Stomach (tissue), 4 donors: ENCODE measurements around the gene TRIM16.
"Not testable (repeated sequence)": the region's sequence is repeated elsewhere in the genome, so short reads cannot be mapped to it uniquely, and the experiment has no call there.

Experiments used
- EP300 ChIP-seq: sonication (generic); formaldehyde crosslinking; IDR thresholded peaks from one replicate; pipeline ENCODE4 v1.6.1; 2017; ENCODE audit warnings: antibody characterized with exemption
- POLR2A ChIP-seq, 4 donors: fragments of 450-650 bp; IDR thresholded peaks; one replicate each; pipeline ENCODE4 v1.6.1; 2016; ENCODE audit warnings: antibody characterized with exemption in 4 of 4, control low read depth in 2 of 4, mild to moderate bottlenecking in 1 of 4, moderate library complexity in 1 of 4
- POLR2AphosphoS5 ChIP-seq, 3 donors: sonication (generic); formaldehyde crosslinking; IDR thresholded peaks; one replicate each; pipeline ENCODE4 v1.6.1; 2016; ENCODE audit warnings: antibody characterized with exemption in 3 of 3
- TF ChIP-seq, protein P1 (sequence below), 7 experiments: fragments of 450-650 bp in 4 of 7; fragments of 200-600 bp in 3 of 7; sonication (generic) in 3 of 7; IDR thresholded peaks; one replicate each; pipeline ENCODE4 v1.5.1; 2016 to 2019; ENCODE audit warnings: antibody characterized with exemption in 7 of 7, control low read depth in 2 of 7, mild to moderate bottlenecking in 1 of 7

DNA sequence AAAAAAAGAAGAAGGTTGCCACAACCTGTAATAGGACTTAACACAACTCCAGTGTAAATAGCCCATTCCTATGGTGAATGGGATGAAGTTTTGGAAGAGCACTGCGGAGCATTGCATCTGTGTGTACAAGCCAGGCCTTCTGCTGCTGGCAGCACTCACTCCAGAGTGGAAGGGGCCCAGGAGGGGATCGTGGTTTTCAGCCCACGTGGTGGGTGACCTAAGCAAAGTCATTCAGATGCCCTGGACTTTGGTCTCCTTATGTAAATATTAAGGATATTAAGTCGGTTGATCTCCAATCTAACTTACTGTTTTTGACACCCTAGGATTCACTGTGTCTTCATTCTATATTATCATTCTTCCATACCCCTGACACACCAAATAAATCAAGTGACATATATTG lies 67.3 kb downstream of the TRIM16 start:
- TF ChIP-seq EP300; POLR2AphosphoS5 (IDR thresholded peaks at IDR 0.05); POLR2A (IDR thresholded peaks at IDR 0.05): not testable (repeated sequence)
- TF ChIP-seq, protein P1, sequence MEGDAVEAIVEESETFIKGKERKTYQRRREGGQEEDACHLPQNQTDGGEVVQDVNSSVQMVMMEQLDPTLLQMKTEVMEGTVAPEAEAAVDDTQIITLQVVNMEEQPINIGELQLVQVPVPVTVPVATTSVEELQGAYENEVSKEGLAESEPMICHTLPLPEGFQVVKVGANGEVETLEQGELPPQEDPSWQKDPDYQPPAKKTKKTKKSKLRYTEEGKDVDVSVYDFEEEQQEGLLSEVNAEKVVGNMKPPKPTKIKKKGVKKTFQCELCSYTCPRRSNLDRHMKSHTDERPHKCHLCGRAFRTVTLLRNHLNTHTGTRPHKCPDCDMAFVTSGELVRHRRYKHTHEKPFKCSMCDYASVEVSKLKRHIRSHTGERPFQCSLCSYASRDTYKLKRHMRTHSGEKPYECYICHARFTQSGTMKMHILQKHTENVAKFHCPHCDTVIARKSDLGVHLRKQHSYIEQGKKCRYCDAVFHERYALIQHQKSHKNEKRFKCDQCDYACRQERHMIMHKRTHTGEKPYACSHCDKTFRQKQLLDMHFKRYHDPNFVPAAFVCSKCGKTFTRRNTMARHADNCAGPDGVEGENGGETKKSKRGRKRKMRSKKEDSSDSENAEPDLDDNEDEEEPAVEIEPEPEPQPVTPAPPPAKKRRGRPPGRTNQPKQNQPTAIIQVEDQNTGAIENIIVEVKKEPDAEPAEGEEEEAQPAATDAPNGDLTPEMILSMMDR (IDR thresholded peaks at IDR 0.05): not testable (repeated sequence)
